RCC 7860 (cell line): ENCODE data around the gene SERP1.

ENCODE experiments used
- DNase-seq: peaks from one replicate; pipeline ENCODE4 v3.0.0-alpha.2; 2015; ENCODE audit warnings: low spot score
- FAIRE-seq: peaks from 2 replicates; lab custom pipeline; 2012; peaks lifted over from hg19 to GRCh38; lab: Jason Lieb, UNC

Gene SERP1

DNA sequence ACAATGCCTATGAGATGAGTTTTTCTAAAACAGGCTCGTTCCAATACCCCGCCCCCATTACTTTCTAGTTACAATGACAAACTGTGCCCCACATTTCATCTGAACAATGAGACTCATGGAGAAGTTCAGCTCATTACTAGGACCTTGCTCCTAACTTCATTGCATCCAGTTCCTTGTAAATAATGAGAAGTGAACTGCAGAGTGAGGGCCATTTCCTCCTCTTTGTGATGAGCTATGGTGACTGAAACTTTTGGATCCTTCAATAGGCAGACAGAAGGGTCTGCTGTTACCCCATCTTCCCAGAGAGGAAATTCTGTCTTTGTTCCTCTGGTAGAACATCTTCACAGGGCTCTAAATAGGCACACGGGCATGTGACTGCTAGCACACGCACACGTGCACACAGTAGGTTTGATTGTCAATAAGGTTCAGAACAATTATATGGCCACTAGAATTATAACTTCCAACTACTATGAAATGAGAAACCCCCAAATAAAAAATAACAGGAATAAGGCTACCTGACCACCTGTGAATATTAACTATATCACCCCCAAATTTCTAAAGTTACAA lies 51.8 kb downstream of the SERP1 start:
- DNase-seq, result no peak
- FAIRE-seq, result no peak
